K562 (cell line): ENCODE measurements around the gene SIAE. TPM values are rescaled to one million over a fixed set of nuclear protein-coding genes. Genes with fewer than 3 reads are reported as not detected.

Source experiments
- CC2D1A ChIP-seq: fragments of 450-650 bp; IDR thresholded peaks from 2 replicates; pipeline ENCODE4 v1.6.1; 2017; ENCODE audit warnings: mild to moderate bottlenecking
- GATAD2B ChIP-seq: fragments of 450-650 bp; IDR thresholded peaks from 2 replicates; pipeline ENCODE4 v1.6.1; 2017; ENCODE audit warnings: mild to moderate bottlenecking, borderline replicate concordance
- JUND ChIP-seq, 2 experiments: IDR thresholded peaks; 2 replicates in 1 of 2; 3 replicates in 1 of 2; pipeline ENCODE4 v1.6.1; 2011; ENCODE audit warnings: borderline replicate concordance in 2 of 2, low read depth in 2 of 2, low read length in 2 of 2, improper control_type of control experiment in 1 of 2, missing biosample characterization in 1 of 2, missing genetic modification characterization in 1 of 2, missing genetic modification reagents in 1 of 2
- KDM5B ChIP-seq: fragments of 200-600 bp; sonication (generic); IDR thresholded peaks from 2 replicates; pipeline ENCODE4 v1.6.1; 2012; ENCODE audit warnings: low read depth, mild to moderate bottlenecking, moderate library complexity, low read length, control low read depth, inconsistent platforms; ENCODE audit not compliant: insufficient replicate concordance
- NELFE ChIP-seq: IDR thresholded peaks from 2 replicates; pipeline ENCODE4 v1.6.1; 2011; ENCODE audit warnings: mild to moderate bottlenecking; ENCODE audit not compliant: insufficient read depth, insufficient read length
- PRDM10 ChIP-seq: fragments of 450-650 bp; IDR thresholded peaks from 2 replicates; pipeline ENCODE4 v1.6.1; 2018; ENCODE audit not compliant: partially characterized antibody
- TRIM24 ChIP-seq, 2 experiments: fragments of 450-650 bp; IDR thresholded peaks; 2 replicates each; pipeline ENCODE4 v1.6.1; 2016
- WHSC1 ChIP-seq: IDR thresholded peaks from one replicate; pipeline ENCODE4 v1.6.1; 2012; ENCODE audit warnings: low read length, control low read depth, inconsistent platforms
- ZC3H4 ChIP-seq: sonication (generic); formaldehyde crosslinking; IDR thresholded peaks from 2 replicates; pipeline ENCODE4 v1.9.0; 2021; ENCODE audit warnings: missing genetic modification reagents, borderline replicate concordance
- ZNF197 ChIP-seq: fragments of 200-800 bp; sonication (Bioruptor generic); IDR thresholded peaks from 2 replicates; pipeline ENCODE4 v1.6.1; 2016; ENCODE audit warnings: low read depth, missing genetic modification characterization, missing compliant biosample characterization
- polyA plus RNA-seq, 8 experiments: library from polyadenylated mRNA; depleted of rRNA in 4 of 8; stranded (reverse) in 5 of 8; unstranded in 3 of 8; fragments of >200 nt; fragmentation: Nextera tagmentation in 2 of 8; fragmentation: Illumina TruSeq in 1 of 8; extraction: Ambion mirVana in 2 of 8; extraction: Trizol in 1 of 8; gene quantifications; 2 replicates each; pipeline versions ENCODE4 v1.2.1 to v1.2.3, GENCODE V29; 2011 to 2014; ENCODE audit warnings: inconsistent platforms in 1 of 8, missing spikeins in 1 of 8
- total RNA-seq, 7 experiments: library from RNA; depleted of rRNA in 6 of 7; stranded (reverse); fragments of >200 nt in 6 of 7; fragmentation: Illumina TruSeq in 2 of 7; extraction: Trizol in 2 of 7; gene quantifications; 2 replicates each; pipeline versions ENCODE4 v1.2.1 to v1.2.3, GENCODE V29; 2011 to 2021; ENCODE audit warnings: low replicate concordance in 1 of 7
- TF ChIP-seq, protein P1 (sequence below), 2 experiments: fragments of 450-650 bp; IDR thresholded peaks; 2 replicates each; pipeline ENCODE4 v1.6.1; 2016; ENCODE audit warnings: mild to moderate bottlenecking in 2 of 2, borderline replicate concordance in 1 of 2, low read depth in 1 of 2, moderate library complexity in 1 of 2
- TF ChIP-seq, protein P2 (sequence below): sonication (generic); formaldehyde crosslinking; IDR thresholded peaks from 2 replicates; pipeline ENCODE4 v1.8.0; 2022; ENCODE audit warnings: mild to moderate bottlenecking, missing genetic modification reagents

SIAE gene
- total and polyA plus RNA-seq, 9 of the 15 experiments (the other 6 are each of a cell fraction or from before 2014, with no cell fraction given), result 0.89 to 9.6 (median 3.7) TPM

DNA sequence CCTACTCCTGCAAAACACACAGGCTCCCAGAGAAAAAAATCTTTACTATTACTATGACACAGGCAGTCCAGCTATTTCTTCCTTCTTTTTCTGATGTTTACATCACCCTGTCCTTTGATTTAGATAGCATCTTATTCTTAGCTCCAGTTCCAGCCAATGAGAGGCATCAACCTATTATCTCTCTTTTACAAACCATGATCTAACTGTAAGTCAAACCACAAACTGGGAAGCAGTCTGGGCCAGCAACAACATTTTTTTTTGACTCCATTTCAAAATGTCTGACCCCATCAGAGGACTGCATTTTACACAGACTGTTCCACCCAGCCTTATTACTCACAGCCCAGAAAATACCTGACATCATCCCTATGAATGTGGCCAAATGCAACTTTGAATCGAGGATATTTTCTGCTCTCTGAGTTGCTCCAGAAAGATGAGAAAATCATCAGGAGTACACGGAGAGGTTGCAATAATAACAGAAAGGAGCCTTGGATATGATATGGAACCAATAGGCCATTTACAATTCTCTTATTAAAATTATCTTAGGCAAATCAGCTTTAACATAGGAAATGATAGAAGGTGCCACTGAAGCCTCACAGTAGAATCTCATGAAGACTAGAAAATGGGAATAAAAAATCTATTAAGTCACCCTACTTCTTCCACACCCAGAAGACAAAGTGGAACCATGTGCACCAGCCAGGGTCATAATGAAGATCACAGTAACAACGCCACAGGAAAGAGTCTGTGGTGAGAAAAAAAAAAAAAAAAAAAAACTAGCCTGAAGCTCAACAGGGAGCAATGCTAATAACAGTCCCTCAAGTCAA, 29.7 kb downstream of the SIAE start (continued):
- TF ChIP-seq PRDM10 (peak; percentile 36), CC2D1A (peak; percentile 34; the same call in 1 of the 2 replicates), TRIM24 (IDR thresholded peaks at IDR 0.05) (peak; percentile 6 to 31; a peak in 1 of 4 replicates), KDM5B (no peak), NELFE (no peak), WHSC1 (no peak), JUND (IDR thresholded peaks at IDR 0.05; ENCODE audit: borderline replicate concordance, low read depth, low read length) (peak; percentile 70), JUND (tag; IDR thresholded peaks at IDR 0.05; ENCODE audit: borderline replicate concordance, low read depth, low read length) (peak; percentile 68; the same call in 1 of the 3 replicates), GATAD2B (no peak), ZNF197 (CRISPR knock-in tag) (no peak), ZC3H4 (CRISPR knock-in tag) (no peak)
- TF ChIP-seq, protein P1, sequence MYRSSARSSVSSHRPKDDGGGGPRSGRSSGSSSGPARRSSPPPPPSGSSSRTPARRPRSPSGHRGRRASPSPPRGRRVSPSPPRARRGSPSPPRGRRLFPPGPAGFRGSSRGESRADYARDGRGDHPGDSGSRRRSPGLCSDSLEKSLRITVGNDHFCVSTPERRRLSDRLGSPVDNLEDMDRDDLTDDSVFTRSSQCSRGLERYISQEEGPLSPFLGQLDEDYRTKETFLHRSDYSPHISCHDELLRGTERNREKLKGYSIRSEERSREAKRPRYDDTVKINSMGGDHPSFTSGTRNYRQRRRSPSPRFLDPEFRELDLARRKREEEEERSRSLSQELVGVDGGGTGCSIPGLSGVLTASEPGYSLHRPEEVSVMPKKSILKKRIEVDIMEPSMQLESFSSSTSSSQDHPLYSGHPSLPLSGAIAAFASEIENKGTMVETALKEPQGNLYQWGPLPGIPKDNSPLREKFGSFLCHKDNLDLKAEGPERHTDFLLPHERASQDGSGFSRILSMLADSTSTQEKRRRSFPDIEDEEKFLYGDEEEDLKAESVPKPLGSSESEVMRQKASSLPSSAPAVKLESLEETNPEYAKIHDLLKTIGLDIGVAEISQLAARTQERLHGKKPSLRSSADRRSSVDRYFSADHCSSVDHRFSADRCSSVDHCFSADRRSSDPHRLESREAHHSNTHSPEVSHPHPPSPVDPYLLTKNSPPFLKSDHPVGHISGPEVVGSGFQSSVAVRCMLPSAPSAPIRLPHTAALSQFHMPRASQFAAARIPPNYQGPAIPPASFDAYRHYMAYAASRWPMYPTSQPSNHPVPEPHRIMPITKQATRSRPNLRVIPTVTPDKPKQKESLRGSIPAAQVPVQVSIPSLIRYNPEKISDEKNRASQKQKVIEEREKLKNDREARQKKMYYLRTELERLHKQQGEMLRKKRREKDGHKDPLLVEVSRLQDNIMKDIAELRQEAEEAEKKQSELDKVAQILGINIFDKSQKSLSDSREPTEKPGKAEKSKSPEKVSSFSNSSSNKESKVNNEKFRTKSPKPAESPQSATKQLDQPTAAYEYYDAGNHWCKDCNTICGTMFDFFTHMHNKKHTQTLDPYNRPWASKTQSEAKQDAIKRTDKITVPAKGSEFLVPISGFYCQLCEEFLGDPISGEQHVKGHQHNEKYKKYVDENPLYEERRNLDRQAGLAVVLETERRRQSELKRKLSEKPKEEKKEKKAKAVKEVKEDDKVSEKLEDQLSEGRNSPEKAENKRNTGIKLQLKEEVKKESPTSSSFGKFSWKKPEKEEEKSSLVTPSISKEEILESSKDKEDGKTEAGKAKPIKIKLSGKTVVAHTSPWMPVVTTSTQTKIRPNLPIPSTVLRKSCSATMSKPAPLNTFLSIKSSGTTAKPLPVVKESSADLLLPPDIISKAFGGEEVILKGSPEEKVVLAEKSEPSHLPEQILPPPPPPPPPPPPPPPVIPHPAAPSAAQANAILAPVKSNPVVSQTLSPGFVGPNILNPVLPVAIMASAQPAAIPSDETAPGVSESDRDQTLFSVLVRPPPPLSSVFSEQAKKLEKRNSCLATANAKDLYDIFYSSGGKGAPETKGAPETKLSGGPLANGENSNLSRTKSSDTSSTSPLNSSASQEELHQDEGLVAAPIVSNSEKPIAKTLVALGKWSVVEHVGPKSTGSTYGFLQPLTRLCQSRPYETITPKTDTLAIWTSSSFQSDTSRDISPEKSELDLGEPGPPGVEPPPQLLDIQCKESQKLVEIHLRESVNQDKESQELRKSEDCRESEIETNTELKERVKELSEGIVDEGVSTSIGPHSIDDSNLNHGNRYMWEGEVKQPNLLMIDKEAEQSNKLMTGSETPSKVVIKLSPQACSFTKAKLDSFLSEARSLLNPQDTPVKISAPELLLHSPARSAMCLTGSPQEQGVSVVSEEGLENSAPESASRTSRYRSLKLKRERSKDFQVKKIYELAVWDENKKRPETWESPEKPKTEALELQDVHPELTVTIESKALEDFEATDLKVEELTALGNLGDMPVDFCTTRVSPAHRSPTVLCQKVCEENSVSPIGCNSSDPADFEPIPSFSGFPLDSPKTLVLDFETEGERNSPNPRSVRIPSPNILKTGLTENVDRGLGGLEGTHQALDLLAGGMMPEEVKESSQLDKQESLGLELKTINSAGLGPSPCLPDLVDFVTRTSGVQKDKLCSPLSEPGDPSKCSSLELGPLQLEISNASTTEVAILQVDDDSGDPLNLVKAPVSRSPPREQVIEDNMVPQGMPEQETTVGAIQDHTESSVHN (IDR thresholded peaks at IDR 0.05; ENCODE audit: borderline replicate concordance in 1 of 2, low read depth in 1 of 2), result 0 out of 4 replicates have a peak, but pooled peaks of 1 of the 2 experiments have one; percentile 29
- TF ChIP-seq, protein P2, sequence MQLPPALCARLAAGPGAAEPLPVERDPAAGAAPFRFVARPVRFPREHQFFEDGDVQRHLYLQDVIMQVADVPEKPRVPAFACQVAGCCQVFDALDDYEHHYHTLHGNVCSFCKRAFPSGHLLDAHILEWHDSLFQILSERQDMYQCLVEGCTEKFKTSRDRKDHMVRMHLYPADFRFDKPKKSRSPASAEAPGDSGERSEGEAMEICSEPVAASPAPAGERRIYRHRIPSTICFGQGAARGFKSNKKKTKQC (CRISPR knock-in tag), result no peak
